Measurements from ENCODE around the gene EXOC4. TPM values are rescaled to one million over a fixed set of nuclear protein-coding genes. Genes with fewer than 3 reads are reported as not detected.

EXOC4 gene
- total RNA-seq, 4 donors from 2014 or later = 36.6 to 64.0 (median 57.4) TPM

- DNase-seq (ENCODE audit: extremely low spot score) = no peak
- WGBS = 47% methylated on average over 1 of the region's 1 CpG
- H3K27ac ChIP-seq (replicated peaks in 1 of 4) = no peak overlapping the region
- H3K36me3 ChIP-seq = no peaks in the 10 kb centered on the region
- H3K4me1 ChIP-seq = no peaks in the 10 kb centered on the region
- no peak overlapping the region for H3K4me3 ChIP-seq
- no peaks in the 10 kb centered on the region for H3K27me3 ChIP-seq
- no peak for TF ChIP-seq EP300 (IDR thresholded peaks at IDR 0.05)
- TF ChIP-seq POLR2AphosphoS5 (IDR thresholded peaks at IDR 0.05) = no peak
- no peak for TF ChIP-seq POLR2A (IDR thresholded peaks at IDR 0.05; ENCODE audit: low read depth)
- TF ChIP-seq CTCF (IDR thresholded peaks at IDR 0.05) = no peak
- peaks cover 0 to 7% (median 5%) of the 10 kb centered on the region in 4 donors for H3K9me3 ChIP-seq
- intact Hi-C loops (cut with DNase I) = no loop called here
These were observed 208.5 kb downstream of the EXOC4 start for GRCh38 chr7:133461421-133461820.

GRCh38 chr7:133475655-133476054 lies 222.8 kb downstream of the EXOC4 start:
- no peaks in the 10 kb centered on the region for H3K4me1 ChIP-seq
- intact Hi-C loops (cut with DNase I) = no loop called here

GRCh38 chr7:133477791-133478190 lies 224.9 kb downstream of the EXOC4 start:
- Histone ChIP-seq H3K4me1 (no peaks in the 10 kb centered on the region), H3K27ac (replicated peaks in 1 of 4) (no peak overlapping the region), H3K27me3 (no peaks in the 10 kb centered on the region), H3K4me3 (no peak overlapping the region), H3K36me3 (peaks cover 0 to 8% (median 3%) of the 10 kb centered on the region in 4 donors), H3K9me3 (no peaks in the 10 kb centered on the region)
- 96% methylated on average over 2 of the region's 2 CpGs for WGBS
- TF ChIP-seq POLR2AphosphoS5 (IDR thresholded peaks at IDR 0.05) (no peak), EP300 (IDR thresholded peaks at IDR 0.05) (no peak), CTCF (IDR thresholded peaks at IDR 0.05) (no peak), POLR2A (IDR thresholded peaks at IDR 0.05; ENCODE audit: low read depth) (no peak)
- intact Hi-C loops (cut with DNase I) = no loop called here
- no peak for DNase-seq (ENCODE audit: extremely low spot score)

More at GRCh38 chr7:133475655-133476054, 222.8 kb downstream of the EXOC4 start:
- no peaks in the 10 kb centered on the region for H3K9me3 ChIP-seq
- H3K36me3 ChIP-seq = peaks cover 0 to 8% (median 3%) of the 10 kb centered on the region in 4 donors
- no peak for TF ChIP-seq POLR2AphosphoS5 (IDR thresholded peaks at IDR 0.05)
- no peak for TF ChIP-seq POLR2A (IDR thresholded peaks at IDR 0.05; ENCODE audit: low read depth)
- TF ChIP-seq CTCF (IDR thresholded peaks at IDR 0.05) = no peak
- no peak for TF ChIP-seq EP300 (IDR thresholded peaks at IDR 0.05)
- no peaks in the 10 kb centered on the region for H3K27me3 ChIP-seq
- H3K4me3 ChIP-seq = no peak overlapping the region
- no peak overlapping the region for H3K27ac ChIP-seq (replicated peaks in 1 of 4)
- DNase-seq (ENCODE audit: extremely low spot score) = no peak

GRCh38 chr7:133478591-133479135 lies 225.8 kb downstream of the EXOC4 start:
- Histone ChIP-seq H3K9me3 (no peaks in the 10 kb centered on the region), H3K4me3 (no peak overlapping the region), H3K4me1 (no peaks in the 10 kb centered on the region), H3K27me3 (no peaks in the 10 kb centered on the region), H3K27ac (replicated peaks in 1 of 4) (no peak overlapping the region), H3K36me3 (peaks cover 0 to 8% (median 3%) of the 10 kb centered on the region in 4 donors)
- no peak for DNase-seq (ENCODE audit: extremely low spot score)
- TF ChIP-seq POLR2A (IDR thresholded peaks at IDR 0.05; ENCODE audit: low read depth) (no peak), CTCF (IDR thresholded peaks at IDR 0.05) (no peak), EP300 (IDR thresholded peaks at IDR 0.05) (no peak), POLR2AphosphoS5 (IDR thresholded peaks at IDR 0.05) (no peak)
- intact Hi-C loops (cut with DNase I) = no loop called here
- 63% methylated on average over 3 of the region's 3 CpGs for WGBS
